Spleen (tissue), 7 donors: ENCODE data around the gene KIR2DL3.
"Not testable (repeated sequence)": the region's sequence is repeated elsewhere in the genome, so short reads cannot be mapped to it uniquely, and the experiment has no call there.

ENCODE experiments used
- POLR2A ChIP-seq, 3 donors: fragments of 450-650 bp; IDR thresholded peaks; one replicate each; pipeline ENCODE4 v1.5.1; 2017; ENCODE audit warnings: antibody characterized with exemption in 3 of 3, mild to moderate bottlenecking in 1 of 3
- TF ChIP-seq, protein P1 (sequence below), 11 experiments: fragments of 200-600 bp in 7 of 11; fragments of 450-650 bp in 4 of 11; sonication (generic) in 4 of 11; IDR thresholded peaks in 8 of 11; conservative IDR thresholded peaks in 3 of 11; 1 replicate in 7 of 11; 2 replicates in 4 of 11; pipeline versions ENCODE4 v1.4.0 to v1.8.0; 2016 to 2021; ENCODE audit warnings: antibody characterized with exemption in 11 of 11, inconsistent platforms in 4 of 11, mild to moderate bottlenecking in 1 of 11
- donor health status: DM: no; HTN: no; CAD: no; lungs with moderate emphysema.
- donor health status: DM: no; HTN: no; CAD: no.
- donor health status: DM: no; HTN: no; CAD: no.

DNA sequence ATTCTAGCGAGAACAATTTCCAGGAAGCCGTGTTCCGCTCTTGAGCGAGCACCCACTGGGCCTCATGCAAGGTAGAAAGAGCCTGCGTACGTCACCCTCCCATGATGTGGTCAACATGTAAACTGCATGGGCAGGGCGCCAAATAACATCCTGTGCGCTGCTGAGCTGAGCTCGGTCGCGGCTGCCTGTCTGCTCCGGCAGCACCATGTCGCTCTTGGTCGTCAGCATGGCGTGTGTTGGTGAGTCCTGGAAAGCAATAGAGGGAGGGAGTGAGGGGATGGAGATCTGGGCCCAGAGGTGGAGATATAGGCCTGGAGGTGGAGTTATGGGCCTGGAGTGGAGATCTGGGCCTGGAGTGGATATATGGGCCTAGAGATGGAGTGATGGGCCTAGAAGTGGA, 31.3 kb downstream of the KIR2DL3 start, which contains the start of gene KIR2DL1:
- TF ChIP-seq, protein P1, sequence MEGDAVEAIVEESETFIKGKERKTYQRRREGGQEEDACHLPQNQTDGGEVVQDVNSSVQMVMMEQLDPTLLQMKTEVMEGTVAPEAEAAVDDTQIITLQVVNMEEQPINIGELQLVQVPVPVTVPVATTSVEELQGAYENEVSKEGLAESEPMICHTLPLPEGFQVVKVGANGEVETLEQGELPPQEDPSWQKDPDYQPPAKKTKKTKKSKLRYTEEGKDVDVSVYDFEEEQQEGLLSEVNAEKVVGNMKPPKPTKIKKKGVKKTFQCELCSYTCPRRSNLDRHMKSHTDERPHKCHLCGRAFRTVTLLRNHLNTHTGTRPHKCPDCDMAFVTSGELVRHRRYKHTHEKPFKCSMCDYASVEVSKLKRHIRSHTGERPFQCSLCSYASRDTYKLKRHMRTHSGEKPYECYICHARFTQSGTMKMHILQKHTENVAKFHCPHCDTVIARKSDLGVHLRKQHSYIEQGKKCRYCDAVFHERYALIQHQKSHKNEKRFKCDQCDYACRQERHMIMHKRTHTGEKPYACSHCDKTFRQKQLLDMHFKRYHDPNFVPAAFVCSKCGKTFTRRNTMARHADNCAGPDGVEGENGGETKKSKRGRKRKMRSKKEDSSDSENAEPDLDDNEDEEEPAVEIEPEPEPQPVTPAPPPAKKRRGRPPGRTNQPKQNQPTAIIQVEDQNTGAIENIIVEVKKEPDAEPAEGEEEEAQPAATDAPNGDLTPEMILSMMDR (IDR thresholded peaks at IDR 0.05 in 8 of 11, conservative IDR thresholded peaks at IDR 0.05 in 3 of 11): not testable (repeated sequence)
- not testable (repeated sequence) for TF ChIP-seq POLR2A (IDR thresholded peaks at IDR 0.05)
